Measurements from ENCODE around the gene SPHK1. TPM values are rescaled to one million over a fixed set of nuclear protein-coding genes. Genes with fewer than 3 reads are reported as not detected.
A peak's percentile ranks its signal among the peaks of the same experiment; 100 is the strongest.

Gene SPHK1
- total RNA-seq (2014; rRNA removed; shearing (Covaris generic)) (0.28 and 0.36 TPM in 2 replicates), total RNA-seq (2022) (0.22 and 0.78 TPM in 2 replicates), Bru-seq, nascent RNA (percentile 16 among the genes with signal in this experiment), BruChase-seq, experiment 1, labeled RNA remaining after a 6-hour chase (percentile 15 among the genes with signal in this experiment), BruChase-seq, experiment 2, labeled RNA remaining after a 2-hour chase (percentile 17 among the genes with signal in this experiment)
- long read RNA-seq, partial matches to known transcripts = 0 of 5 reads
- long read RNA-seq, other reads (novel, unspliced or antisense) = 2 of 5 reads

GRCh38 chr17:76384222-76384986 lies at the start of gene SPHK1:
SPHK1 (plus strand) TSS chr17:76384609; CDS start chr17:76385645, 1,036 bp downstream.
- Histone ChIP-seq H3K27ac (ENCODE audit: low read depth, low read length, poor library complexity, severe bottlenecking) (no peak within 1 kb of the TSS), H3K4me2 (ENCODE audit: low read length) (peak within 1 kb of the TSS; percentile 97), H3K36me3 (ENCODE audit: insufficient read depth, low read length) (peaks cover 13% of the 10 kb centered on the region), H3K9me2 (ENCODE audit: insufficient read depth, low read length) (no peaks in the 10 kb centered on the region), H4K20me1 (ENCODE audit: insufficient read depth, low read length) (no peaks in the 10 kb centered on the region), H3K9me3 (ENCODE audit: low read length) (no peaks in the 10 kb centered on the region), H3K4me1 (ENCODE audit: insufficient read depth, low read length, poor library complexity, severe bottlenecking) (peaks cover 29% of the 10 kb centered on the region), H3K4me3 (ENCODE audit: low read depth, low read length, poor library complexity, severe bottlenecking) (peak within 1 kb of the TSS; percentile 64), H3K79me2 (ENCODE audit: insufficient read depth, low read depth, low read length) (no peaks in the 10 kb centered on the region), H2AFZ (ENCODE audit: low read length) (peak within 1 kb of the TSS; percentile 62)
- TF ChIP-seq, protein P1, sequence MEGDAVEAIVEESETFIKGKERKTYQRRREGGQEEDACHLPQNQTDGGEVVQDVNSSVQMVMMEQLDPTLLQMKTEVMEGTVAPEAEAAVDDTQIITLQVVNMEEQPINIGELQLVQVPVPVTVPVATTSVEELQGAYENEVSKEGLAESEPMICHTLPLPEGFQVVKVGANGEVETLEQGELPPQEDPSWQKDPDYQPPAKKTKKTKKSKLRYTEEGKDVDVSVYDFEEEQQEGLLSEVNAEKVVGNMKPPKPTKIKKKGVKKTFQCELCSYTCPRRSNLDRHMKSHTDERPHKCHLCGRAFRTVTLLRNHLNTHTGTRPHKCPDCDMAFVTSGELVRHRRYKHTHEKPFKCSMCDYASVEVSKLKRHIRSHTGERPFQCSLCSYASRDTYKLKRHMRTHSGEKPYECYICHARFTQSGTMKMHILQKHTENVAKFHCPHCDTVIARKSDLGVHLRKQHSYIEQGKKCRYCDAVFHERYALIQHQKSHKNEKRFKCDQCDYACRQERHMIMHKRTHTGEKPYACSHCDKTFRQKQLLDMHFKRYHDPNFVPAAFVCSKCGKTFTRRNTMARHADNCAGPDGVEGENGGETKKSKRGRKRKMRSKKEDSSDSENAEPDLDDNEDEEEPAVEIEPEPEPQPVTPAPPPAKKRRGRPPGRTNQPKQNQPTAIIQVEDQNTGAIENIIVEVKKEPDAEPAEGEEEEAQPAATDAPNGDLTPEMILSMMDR (conservative IDR thresholded peaks at IDR 0.05; ENCODE audit: low read length) = no peak
- TF ChIP-seq EZH2phosphoT487 (IDR thresholded peaks at IDR 0.05; ENCODE audit: borderline replicate concordance, low read depth, low read length) = peak; percentile 96
- intact Hi-C loops (cut with micrococcal nuclease; ENCODE audit: unreplicated experiment) = loop anchor here (1.0 kb wide), 1 partner anchor 81 kb away; no protein-coding TSS in a partner anchor
- POLR2A ChIA-PET = interaction anchor here (0.6 to 0.9 kb wide), 5 partner anchors 14 to 1094 kb away, joined by 3 read pairs; no protein-coding TSS in a partner anchor
- peak; percentile 79 for DNase-seq (ENCODE audit: low spot score)
- no TSS peak for BruUV-seq (replicated peaks)
- CTCF ChIA-PET (ENCODE audit: unreplicated experiment) = interaction anchor here (0.6 to 1.0 kb wide), 3 partner anchors 14 to 360 kb away, joined by 3 read pairs; no protein-coding TSS in a partner anchor

DNA sequence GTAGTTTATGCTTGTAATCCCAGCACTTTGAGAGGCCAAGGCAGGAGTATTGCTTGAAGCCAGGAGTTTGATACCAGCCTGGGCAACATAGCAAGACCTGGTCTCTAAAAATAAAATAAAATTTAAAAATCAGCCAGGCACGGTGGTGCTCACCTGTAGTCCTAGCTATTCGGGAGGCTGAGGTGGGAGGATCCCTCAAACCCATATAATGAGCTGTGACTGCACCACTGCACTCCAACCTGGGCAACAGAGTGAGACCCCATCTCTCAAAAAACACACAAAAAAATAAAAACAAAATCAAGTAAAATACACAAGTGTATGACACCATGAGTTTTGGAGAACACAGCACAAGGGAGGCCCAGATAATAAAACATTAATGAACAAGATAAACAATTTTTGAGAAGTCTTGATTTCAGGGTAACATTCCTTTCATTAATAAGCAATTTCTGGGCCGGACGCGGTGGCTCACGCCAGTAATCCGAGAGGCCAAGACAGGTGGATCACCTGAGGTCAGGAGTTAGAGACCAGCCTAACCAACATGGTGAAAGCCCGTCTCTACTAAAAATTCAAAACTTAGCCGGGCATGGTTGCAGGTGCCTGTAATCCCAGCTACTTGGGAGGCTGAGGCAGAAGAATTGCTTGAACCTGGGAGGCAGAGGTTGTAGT lies 48.6 kb upstream of the SPHK1 start:
- intact Hi-C loops (cut with micrococcal nuclease; ENCODE audit: unreplicated experiment) = no loop called here
- TF ChIP-seq, protein P1 (conservative IDR thresholded peaks at IDR 0.05; ENCODE audit: low read length) = no peak
- POLR2A ChIA-PET = interaction anchor here (0.7 kb wide), 1 partner anchor 24 kb away, joined by 10 read pairs; no protein-coding TSS in a partner anchor

More for the DNA sequence above, 48.6 kb upstream of the SPHK1 start:
- no TSS peak for BruUV-seq (replicated peaks)
- H3K4me2 ChIP-seq (ENCODE audit: low read length) = no peak overlapping the region
- no peaks in the 10 kb centered on the region for H3K4me1 ChIP-seq (ENCODE audit: insufficient read depth, low read length, poor library complexity, severe bottlenecking)
- H4K20me1 ChIP-seq (ENCODE audit: insufficient read depth, low read length) = no peaks in the 10 kb centered on the region
- H2AFZ ChIP-seq (ENCODE audit: low read length) = no peak overlapping the region
- H3K9me3 ChIP-seq (ENCODE audit: low read length) = no peaks in the 10 kb centered on the region
- DNase-seq (ENCODE audit: low spot score) = no peak
- H3K36me3 ChIP-seq (ENCODE audit: insufficient read depth, low read length) = peaks cover 64% of the 10 kb centered on the region
- no peak overlapping the region for H3K4me3 ChIP-seq (ENCODE audit: low read depth, low read length, poor library complexity, severe bottlenecking)
- H3K27ac ChIP-seq (ENCODE audit: low read depth, low read length, poor library complexity, severe bottlenecking) = no peak overlapping the region
- no peaks in the 10 kb centered on the region for H3K79me2 ChIP-seq (ENCODE audit: insufficient read depth, low read depth, low read length)
- CTCF ChIA-PET (ENCODE audit: unreplicated experiment) = no interaction called here
- H3K9me2 ChIP-seq (ENCODE audit: insufficient read depth, low read length) = no peaks in the 10 kb centered on the region
